HCT116 (cell line): Measurements from ENCODE around the gene SMIM33. TPM values are rescaled to one million over a fixed set of nuclear protein-coding genes. Genes with fewer than 3 reads are reported as not detected.

ENCODE experiments used
- ATAC-seq: fragments of 200-7000 bp; cut with Tn5 transposase; 2 replicates; pipeline ENCODE4 v1.9.1; 2020; ENCODE audit warnings: mild to moderate bottlenecking, moderate library complexity
- BruUV-seq: library from RNA; stranded (reverse); fragments of 400-500 nt; replicated peaks from 2 replicates; lab custom pipeline; 2021; lab: Mats Ljungman, UMichigan
- CTCF ChIA-PET: fragments of 300-600 bp; sonication (Branson Sonifier 250); formaldehyde crosslinking; loops from one replicate; lab custom pipeline; 2021; ENCODE audit warnings: antibody characterized with exemption; lab: Charles Lee
- POLR2A ChIA-PET: fragments of 300-600, 350-600 bp; sonication (Branson Sonifier 250); formaldehyde crosslinking; loops from one replicate; lab custom pipeline; 2021; ENCODE audit warnings: antibody characterized with exemption; lab: Charles Lee
- RAD21 ChIA-PET, 2 experiments: fragments of 300-600 bp; sonication (Branson Sonifier 250); formaldehyde crosslinking; loops; one replicate each; lab custom pipeline; 2023; ENCODE audit warnings: low total read pairs in 2 of 2; ENCODE audit not compliant: uncharacterized antibody in 2 of 2, unreplicated experiment in 2 of 2, low non-redundant PET in 1 of 2; lab: Charles Lee
- DNase-seq: peaks from one replicate; pipeline ENCODE4 v3.0.0-alpha.2; 2010; ENCODE audit warnings: low read depth, low spot score
- H2AFZ ChIP-seq: fragments of 200-600 bp; shearing (Covaris generic), sonication (generic); 2 replicates; pipeline ENCODE4 v1.6.1; 2017; ENCODE audit warnings: low read depth, mixed run types, mixed read lengths, antibody characterized with exemption, low read length; ENCODE audit not compliant: poor library complexity, severe bottlenecking
- H3K27ac ChIP-seq: 2 replicates; pipeline ENCODE4 v1.5.1; 2012; ENCODE audit warnings: low read depth, low read length
- H3K27me3 ChIP-seq: fragments of 200-600 bp; sonication (generic); 2 replicates; pipeline ENCODE4 v1.6.1; 2016; ENCODE audit warnings: mixed run types, low read length, mixed read lengths; ENCODE audit not compliant: insufficient read depth
- H3K36me3 ChIP-seq, 2 experiments: fragments of 200-500 bp in 1 of 2; fragments of 200-600 bp in 1 of 2; sonication (Bioruptor generic) in 1 of 2; sonication (generic) in 1 of 2; 2 replicates each; pipeline versions ENCODE4 v1.5.1 to v1.6.1; 2014 to 2016; ENCODE audit warnings: low read length in 2 of 2, inconsistent platforms in 1 of 2, mixed read lengths in 1 of 2, mixed run types in 1 of 2; ENCODE audit not compliant: insufficient read depth in 2 of 2, control insufficient read depth in 1 of 2
- H3K4me1 ChIP-seq, 2 experiments: fragments of 200-600 bp in 1 of 2; sonication (generic) in 1 of 2; 2 replicates each; pipeline versions ENCODE4 v1.5.1 to v1.6.1; 2012 to 2017; ENCODE audit warnings: low read length in 2 of 2, inconsistent platforms in 1 of 2, mild to moderate bottlenecking in 1 of 2, mixed read lengths in 1 of 2, mixed run types in 1 of 2, moderate library complexity in 1 of 2; ENCODE audit not compliant: insufficient read depth in 2 of 2, control insufficient read depth in 1 of 2
- H3K4me2 ChIP-seq: fragments of 200-600 bp; sonication (generic); 2 replicates; pipeline ENCODE4 v1.6.1; 2017; ENCODE audit warnings: mixed run types, low read length, mixed read lengths
- H3K4me3 ChIP-seq, 2 experiments: fragments of 200-600 bp in 1 of 2; sonication (generic) in 1 of 2; replicated peaks in 1 of 2; 2 replicates each; pipeline ENCODE4 v1.5.1; 2011 to 2016; ENCODE audit warnings: low read length in 2 of 2, control low read depth in 1 of 2, low read depth in 1 of 2, mild to moderate bottlenecking in 1 of 2, mixed read lengths in 1 of 2, mixed run types in 1 of 2
- H3K79me2 ChIP-seq: fragments of 200-600 bp; sonication (generic); 2 replicates; pipeline ENCODE4 v1.6.1; 2017; ENCODE audit warnings: mild to moderate bottlenecking, mixed run types, low read length, moderate library complexity, mixed read lengths; ENCODE audit not compliant: insufficient read depth
- H3K9ac ChIP-seq: fragments of 200-600 bp; sonication (generic); 2 replicates; pipeline ENCODE4 v1.6.1; 2016; ENCODE audit warnings: low read length, mixed read lengths
- H3K9me2 ChIP-seq: fragments of 200-600 bp; sonication (generic), shearing (Covaris generic); 2 replicates; pipeline ENCODE4 v1.6.1; 2017; ENCODE audit warnings: mixed run types, mild to moderate bottlenecking, moderate library complexity; ENCODE audit not compliant: insufficient read depth
- H3K9me3 ChIP-seq, 2 experiments: fragments of 200-500 bp in 1 of 2; fragments of 200-600 bp in 1 of 2; sonication (Bioruptor generic) in 1 of 2; sonication (generic) in 1 of 2; 2 replicates each; pipeline ENCODE4 v1.6.1; 2014 to 2017; ENCODE audit warnings: low read length in 2 of 2, mixed read lengths in 2 of 2, inconsistent platforms in 1 of 2, low read depth in 1 of 2, mild to moderate bottlenecking in 1 of 2, mixed run types in 1 of 2, moderate library complexity in 1 of 2; ENCODE audit not compliant: control insufficient read depth in 1 of 2, insufficient read depth in 1 of 2
- H4K20me1 ChIP-seq: fragments of 200-600 bp; sonication (generic), shearing (Covaris generic); 2 replicates; pipeline ENCODE4 v1.6.1; 2017; ENCODE audit warnings: mixed run types, mild to moderate bottlenecking, moderate library complexity; ENCODE audit not compliant: insufficient read depth
- CBX3 ChIP-seq: IDR thresholded peaks from 2 replicates; pipeline ENCODE4 v1.6.1; 2012; ENCODE audit warnings: low read depth
- EGR1 ChIP-seq: IDR thresholded peaks from 2 replicates; pipeline ENCODE4 v1.6.1; 2012; ENCODE audit warnings: low read depth
- EZH2 ChIP-seq: fragments of 200-600 bp; sonication (generic); IDR thresholded peaks from 2 replicates; pipeline ENCODE4 v1.6.1; 2017; ENCODE audit warnings: antibody characterized with exemption, mixed run types
- FOSL1 ChIP-seq: IDR thresholded peaks from 2 replicates; pipeline ENCODE4 v1.6.1; 2012; ENCODE audit warnings: low read depth
- JUND ChIP-seq: IDR thresholded peaks from 2 replicates; pipeline ENCODE4 v1.6.1; 2012
- POLR2A ChIP-seq: IDR thresholded peaks from 2 replicates; pipeline ENCODE4 v1.7.0; 2011; ENCODE audit warnings: borderline replicate concordance; ENCODE audit not compliant: insufficient read depth, insufficient read length; ENCODE audit errors: extremely low read depth
- POLR2AphosphoS5 ChIP-seq: IDR thresholded peaks from 2 replicates; pipeline ENCODE4 v1.6.1; 2011; ENCODE audit warnings: mild to moderate bottlenecking, low read depth, low read length, moderate library complexity
- RAD21 ChIP-seq: IDR thresholded peaks from 2 replicates; pipeline ENCODE4 v1.6.1; 2012; ENCODE audit warnings: low read depth, mild to moderate bottlenecking
- SP1 ChIP-seq: IDR thresholded peaks from 2 replicates; pipeline ENCODE4 v1.6.1; 2012; ENCODE audit warnings: low read depth
- SRF ChIP-seq: IDR thresholded peaks from 2 replicates; pipeline ENCODE4 v1.6.1; 2012; ENCODE audit warnings: low read depth
- ZFX ChIP-seq: fragments of 450-650 bp; IDR thresholded peaks from 2 replicates; pipeline ENCODE4 v1.6.1; 2017
- ZNF274 ChIP-seq: fragments of 200-500 bp; sonication (Bioruptor generic); IDR thresholded peaks from 2 replicates; pipeline ENCODE4 v1.6.1; 2014; ENCODE audit warnings: mild to moderate bottlenecking, low read depth, low read length, inconsistent platforms
- intact Hi-C: fragments of 100-400 bp; cut with micrococcal nuclease; formaldehyde crosslinking; loops from 2 replicates; pipeline ENCODE4 v1.10.0; 2022
- total RNA-seq: library from RNA; stranded (reverse); gene quantifications from one replicate; pipeline ENCODE4 v1.2.1, GENCODE V29; 2021; ENCODE audit not compliant: unreplicated experiment
- TF ChIP-seq, protein P1 (sequence below), 3 experiments: fragments of 200-600 bp in 1 of 3; sonication (generic) in 1 of 3; IDR thresholded peaks in 2 of 3; conservative IDR thresholded peaks in 1 of 3; 2 replicates each; pipeline ENCODE4 v1.5.1; 2012 to 2017; ENCODE audit warnings: low read depth in 2 of 3, low read length in 2 of 3, antibody characterized with exemption in 1 of 3, borderline replicate concordance in 1 of 3, control low read depth in 1 of 3, mild to moderate bottlenecking in 1 of 3, mixed read lengths in 1 of 3, mixed run types in 1 of 3, moderate library complexity in 1 of 3; ENCODE audit not compliant: insufficient read depth in 1 of 3

The SMIM33 gene
- total RNA-seq, 1 experiment from 2014 or later, result not detected

DNA sequence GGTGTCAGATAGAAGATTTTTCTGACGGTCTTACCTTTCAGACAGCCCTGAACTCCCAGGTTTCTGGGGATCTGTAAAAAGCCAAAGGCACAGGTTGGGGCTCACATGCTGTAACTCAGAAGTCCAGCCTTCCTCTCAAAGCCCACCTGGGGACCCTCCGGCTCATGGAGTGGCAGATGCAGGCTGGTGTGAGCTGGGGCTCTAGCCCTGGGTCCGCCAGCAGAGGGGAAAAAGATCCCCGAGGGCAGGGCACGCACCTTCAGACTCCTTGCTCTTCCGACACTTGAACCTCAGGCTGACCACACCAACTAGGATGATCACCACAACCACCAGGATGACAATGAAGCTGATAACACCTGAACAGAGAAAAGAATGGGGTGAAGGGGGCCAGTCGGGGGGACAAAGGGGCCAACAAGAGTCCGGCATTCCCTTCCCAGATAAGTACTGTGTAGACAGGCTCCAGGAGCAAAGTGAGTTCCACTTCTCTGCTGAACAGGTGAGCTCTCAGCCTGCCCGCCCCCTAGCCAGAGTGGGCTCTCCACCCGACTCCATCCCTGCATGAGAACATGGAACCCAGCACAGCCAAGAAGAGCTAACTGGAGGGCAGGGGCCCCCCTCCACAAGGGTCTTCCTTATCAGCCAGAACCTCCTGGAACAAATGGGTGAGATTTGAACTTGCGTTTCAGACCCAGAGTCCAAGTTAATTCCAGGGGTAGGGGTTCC is 16.1 kb upstream of the SMIM33 start:
- ATAC-seq (no peak), DNase-seq (no peak)
- H3K27me3 ChIP-seq, result no peaks in the 10 kb centered on the region
- no peak overlapping the region for H3K27ac ChIP-seq
- ChIA-PET POLR2A (no interaction called here), RAD21 (no interaction called here), CTCF (no interaction called here)
- no peak overlapping the region for H3K9ac ChIP-seq
- intact Hi-C loops, result no loop called here
- H3K4me3 ChIP-seq, result no peak overlapping the region
- no peaks in the 10 kb centered on the region for H3K9me3 ChIP-seq
- BruUV-seq, result no TSS peak
- no peaks in the 10 kb centered on the region for H3K79me2 ChIP-seq
- no peaks in the 10 kb centered on the region for H4K20me1 ChIP-seq
- H2AFZ ChIP-seq, result no peak overlapping the region
- peaks cover 0 to 7% of the 10 kb centered on the region in 2 experiments; a peak in 1 of 4 replicates for H3K4me1 ChIP-seq
- no peaks in the 10 kb centered on the region for H3K36me3 ChIP-seq
- no peak overlapping the region for H3K4me2 ChIP-seq
- H3K9me2 ChIP-seq, result no peaks in the 10 kb centered on the region
- TF ChIP-seq FOSL1, result no peak

DNA sequence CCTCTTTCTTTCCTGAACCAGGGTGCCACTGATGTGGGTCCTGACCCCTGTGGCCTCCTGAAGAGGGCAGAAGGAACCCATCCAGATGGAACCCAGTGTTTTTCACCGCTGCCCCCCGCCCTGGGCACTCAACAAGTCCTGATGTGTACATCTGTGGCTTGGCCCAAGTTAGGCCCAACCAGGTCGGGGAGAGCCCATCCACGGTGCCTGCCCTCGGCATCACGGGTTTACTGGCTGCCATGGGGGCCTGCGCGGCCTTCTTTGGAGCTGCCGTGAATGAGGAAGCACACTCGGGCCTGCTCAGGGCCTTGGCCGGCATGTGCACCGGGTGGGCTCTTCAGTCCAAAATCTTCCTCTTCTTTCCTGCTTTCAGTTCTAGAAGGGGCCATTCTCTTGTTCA is 14.0 kb upstream of the SMIM33 start:
- H3K27ac ChIP-seq, result no peak overlapping the region
- H3K36me3 ChIP-seq, result no peaks in the 10 kb centered on the region
- no peaks in the 10 kb centered on the region for H4K20me1 ChIP-seq
- no peaks in the 10 kb centered on the region for H3K27me3 ChIP-seq
- TF ChIP-seq, protein P1, sequence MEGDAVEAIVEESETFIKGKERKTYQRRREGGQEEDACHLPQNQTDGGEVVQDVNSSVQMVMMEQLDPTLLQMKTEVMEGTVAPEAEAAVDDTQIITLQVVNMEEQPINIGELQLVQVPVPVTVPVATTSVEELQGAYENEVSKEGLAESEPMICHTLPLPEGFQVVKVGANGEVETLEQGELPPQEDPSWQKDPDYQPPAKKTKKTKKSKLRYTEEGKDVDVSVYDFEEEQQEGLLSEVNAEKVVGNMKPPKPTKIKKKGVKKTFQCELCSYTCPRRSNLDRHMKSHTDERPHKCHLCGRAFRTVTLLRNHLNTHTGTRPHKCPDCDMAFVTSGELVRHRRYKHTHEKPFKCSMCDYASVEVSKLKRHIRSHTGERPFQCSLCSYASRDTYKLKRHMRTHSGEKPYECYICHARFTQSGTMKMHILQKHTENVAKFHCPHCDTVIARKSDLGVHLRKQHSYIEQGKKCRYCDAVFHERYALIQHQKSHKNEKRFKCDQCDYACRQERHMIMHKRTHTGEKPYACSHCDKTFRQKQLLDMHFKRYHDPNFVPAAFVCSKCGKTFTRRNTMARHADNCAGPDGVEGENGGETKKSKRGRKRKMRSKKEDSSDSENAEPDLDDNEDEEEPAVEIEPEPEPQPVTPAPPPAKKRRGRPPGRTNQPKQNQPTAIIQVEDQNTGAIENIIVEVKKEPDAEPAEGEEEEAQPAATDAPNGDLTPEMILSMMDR (IDR thresholded peaks at IDR 0.05 in 2 of 3, conservative IDR thresholded peaks at IDR 0.05 in 1 of 3; ENCODE audit: borderline replicate concordance in 1 of 3, insufficient read depth in 1 of 3, low read depth in 2 of 3, low read length in 2 of 3), result no peak
- no peak for TF ChIP-seq CBX3
- no peak for TF ChIP-seq POLR2A
- no peak for TF ChIP-seq SRF
- TF ChIP-seq EGR1, result no peak
- no peak for TF ChIP-seq ZFX
- no peak for TF ChIP-seq SP1
- TF ChIP-seq POLR2AphosphoS5, result no peak
- TF ChIP-seq JUND, result no peak
- no peak for TF ChIP-seq ZNF274
- TF ChIP-seq EZH2, result no peak
- TF ChIP-seq RAD21, result no peak
- TF ChIP-seq, all 23 proteins: peak for 0
- H3K9me3 ChIP-seq, result no peaks in the 10 kb centered on the region
- no peaks in the 10 kb centered on the region for H3K9me2 ChIP-seq
- no peak overlapping the region for H3K4me2 ChIP-seq
- peaks cover 0 to 7% of the 10 kb centered on the region in 2 experiments; a peak in 1 of 4 replicates for H3K4me1 ChIP-seq
- ATAC-seq (no peak), DNase-seq (no peak)
- CTCF ChIA-PET, result no interaction called here
- POLR2A ChIA-PET, result no interaction called here
- H3K9ac ChIP-seq, result no peak overlapping the region
- no TSS peak for BruUV-seq
- H3K79me2 ChIP-seq, result no peaks in the 10 kb centered on the region
- RAD21 ChIA-PET, result no interaction called here
- intact Hi-C loops, result no loop called here
- H2AFZ ChIP-seq, result no peak overlapping the region
- H3K4me3 ChIP-seq, result no peak overlapping the region
